K562 (cell line): ENCODE measurements around the gene CCDC148.

ENCODE experiments used
- CBX2 ChIP-seq: fragments of 200-600 bp; sonication (generic); IDR thresholded peaks from one replicate; pipeline ENCODE4 v1.6.1; 2012; ENCODE audit warnings: mild to moderate bottlenecking, low read length, inconsistent platforms; ENCODE audit not compliant: insufficient read depth, poor library complexity, severe bottlenecking
- JUN ChIP-seq, 2 experiments: sonication (generic) in 1 of 2; formaldehyde crosslinking in 1 of 2; IDR thresholded peaks; 2 replicates each; pipeline versions ENCODE4 v1.6.1 to v1.8.0; 2012 to 2022; ENCODE audit warnings: borderline replicate concordance in 2 of 2, mild to moderate bottlenecking in 2 of 2, improper control_type of control experiment in 1 of 2, low read depth in 1 of 2, low read length in 1 of 2, missing genetic modification reagents in 1 of 2
- KAT2B ChIP-seq: IDR thresholded peaks from one replicate; pipeline ENCODE4 v1.6.1; 2012; ENCODE audit warnings: low read depth, mild to moderate bottlenecking, control low read depth, inconsistent platforms, low read length, moderate library complexity
- RBFOX2 ChIP-seq: fragments of 200-400 bp; formaldehyde crosslinking; IDR thresholded peaks from 2 replicates; pipeline ENCODE4 v1.6.1; 2017; ENCODE audit warnings: low read depth, mild to moderate bottlenecking, low read length, moderate library complexity
- TAF1 ChIP-seq: IDR thresholded peaks from 2 replicates; pipeline ENCODE4 v1.6.1; 2011; ENCODE audit warnings: mild to moderate bottlenecking, low read length, moderate library complexity; ENCODE audit not compliant: insufficient read depth, control insufficient read depth, severe bottlenecking; ENCODE audit errors: extremely low read depth

DNA sequence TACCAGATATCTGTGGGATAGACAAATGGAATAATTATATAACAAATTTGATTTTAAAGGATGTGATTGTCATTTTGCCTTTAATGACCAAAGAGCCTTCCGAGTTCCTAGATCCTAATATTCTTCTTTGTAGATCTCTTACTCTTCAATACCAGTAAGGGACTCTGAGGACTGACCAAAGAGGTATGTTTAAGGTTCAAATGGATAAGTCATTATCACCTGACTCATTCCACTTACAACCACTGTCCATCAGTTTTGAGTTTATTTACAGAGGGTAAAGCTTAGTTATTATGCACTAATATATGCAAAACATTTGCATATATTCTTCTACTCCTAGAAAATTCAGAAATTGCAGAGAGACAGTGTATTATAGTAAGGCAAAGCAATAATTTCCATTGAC lies 62.7 kb downstream of the CCDC148 start:
- TF ChIP-seq RBFOX2, result no peak
- TF ChIP-seq TAF1, result no peak
- no peak for TF ChIP-seq JUN (IDR thresholded peaks at IDR 0.05; ENCODE audit: borderline replicate concordance, low read depth, low read length)
- TF ChIP-seq JUN (CRISPR knock-in tag; IDR thresholded peaks at IDR 0.05; ENCODE audit: borderline replicate concordance), result no peak
- no peak for TF ChIP-seq KAT2B
- no peak for TF ChIP-seq CBX2
